Activated T-cell treated with anti-CD3 and anti-CD28 coated beads, Interleukin-2, amount 50 U/mL, for 1 hour (primary cell): ENCODE data around the gene MUC5AC.
"Not testable (repeated sequence)": the region's sequence is repeated elsewhere in the genome, so short reads cannot be mapped to it uniquely, and the experiment has no call there.

Experiments
- DNase-seq: peaks from one replicate; pipeline ENCODE4 v3.0.0-alpha.2; 2020

The MUC5AC gene

GRCh38 chr11:1239596-1240205, 81.9 kb downstream of the MUC5AC start:
- DNase-seq: no peak

- DNase-seq: no peak
Observed at GRCh38 chr11:1240771-1241170, 83.0 kb downstream of the MUC5AC start.

- DNase-seq: no peak
Observed at GRCh38 chr11:1241706-1242105, 84.0 kb downstream of the MUC5AC start.

GRCh38 chr11:1242289-1242688, 84.5 kb downstream of the MUC5AC start:
- DNase-seq: no peak

GRCh38 chr11:1242751-1243150, 85.0 kb downstream of the MUC5AC start:
- DNase-seq: not testable (repeated sequence)

- not testable (repeated sequence) for DNase-seq
Observed at GRCh38 chr11:1243521-1243920, 85.8 kb downstream of the MUC5AC start.

GRCh38 chr11:1244557-1244956, 86.8 kb downstream of the MUC5AC start:
- not testable (repeated sequence) for DNase-seq

GRCh38 chr11:1245717-1246116, 88.0 kb downstream of the MUC5AC start:
- not testable (repeated sequence) for DNase-seq

GRCh38 chr11:1246301-1246700, 88.5 kb downstream of the MUC5AC start:
- not testable (repeated sequence) for DNase-seq

GRCh38 chr11:1247026-1247425, 89.3 kb downstream of the MUC5AC start:
- not testable (repeated sequence) for DNase-seq

GRCh38 chr11:1248951-1249350, 91.2 kb downstream of the MUC5AC start:
- DNase-seq: not testable (repeated sequence)

GRCh38 chr11:1250411-1250810, 92.7 kb downstream of the MUC5AC start:
- DNase-seq: not testable (repeated sequence)
